ENCODE results near the gene NELFCD.

The NELFCD gene

GRCh38 chr20:59025086-59025485 lies 44.0 kb downstream of the NELFCD start:
- no peak overlapping the region for H3K4me3 ChIP-seq (ENCODE audit: insufficient read depth, low read depth, low read length)
- no peaks in the 10 kb centered on the region for H3K9me3 ChIP-seq (ENCODE audit: control insufficient read depth, low read length)
- no peaks in the 10 kb centered on the region for H3K4me1 ChIP-seq (ENCODE audit: control insufficient read depth, insufficient read depth, low read length)
- no peak overlapping the region for H3K27ac ChIP-seq (ENCODE audit: insufficient read depth, low read depth, low read length, poor library complexity, severe bottlenecking)
- peaks cover 40% of the 10 kb centered on the region for H3K36me3 ChIP-seq (ENCODE audit: control insufficient read depth, insufficient read depth, low read length)
- H3K27me3 ChIP-seq (ENCODE audit: control insufficient read depth, insufficient read depth, low read length, poor library complexity, severe bottlenecking), result no peaks in the 10 kb centered on the region
- WGBS, 2 experiments, result 88 to 92% methylated on average over 2 of the region's 2 CpGs

- no peaks in the 10 kb centered on the region for H3K27me3 ChIP-seq (ENCODE audit: control insufficient read depth, insufficient read depth, low read length, poor library complexity, severe bottlenecking)
- H3K9me3 ChIP-seq (ENCODE audit: control insufficient read depth, low read length), result no peaks in the 10 kb centered on the region
- no peak overlapping the region for H3K4me3 ChIP-seq (ENCODE audit: insufficient read depth, low read depth, low read length)
- WGBS, 2 experiments, result 62 to 67% methylated on average over 4 of the region's 4 CpGs
- peaks cover 42% of the 10 kb centered on the region for H3K36me3 ChIP-seq (ENCODE audit: control insufficient read depth, insufficient read depth, low read length)
- no peaks in the 10 kb centered on the region for H3K4me1 ChIP-seq (ENCODE audit: control insufficient read depth, insufficient read depth, low read length)
- H3K27ac ChIP-seq (ENCODE audit: insufficient read depth, low read depth, low read length, poor library complexity, severe bottlenecking), result no peak overlapping the region
Observed at GRCh38 chr20:59025511-59025910, 44.5 kb downstream of the NELFCD start.

- H3K27ac ChIP-seq (ENCODE audit: insufficient read depth, low read depth, low read length, poor library complexity, severe bottlenecking), result no peak overlapping the region
- no peaks in the 10 kb centered on the region for H3K9me3 ChIP-seq (ENCODE audit: control insufficient read depth, low read length)
- H3K27me3 ChIP-seq (ENCODE audit: control insufficient read depth, insufficient read depth, low read length, poor library complexity, severe bottlenecking), result no peaks in the 10 kb centered on the region
- peaks cover 7% of the 10 kb centered on the region for H3K4me1 ChIP-seq (ENCODE audit: control insufficient read depth, insufficient read depth, low read length)
- H3K36me3 ChIP-seq (ENCODE audit: control insufficient read depth, insufficient read depth, low read length), result peaks cover 42% of the 10 kb centered on the region
- H3K4me3 ChIP-seq (ENCODE audit: insufficient read depth, low read depth, low read length), result no peak overlapping the region
- 80 to 85% methylated on average over 5 of the region's 5 CpGs for WGBS, 2 experiments
Observed at GRCh38 chr20:59026904-59027740, 46.1 kb downstream of the NELFCD start.

- 82 to 84% methylated on average over 8 of the region's 8 CpGs for WGBS, 2 experiments
- H3K4me1 ChIP-seq (ENCODE audit: control insufficient read depth, insufficient read depth, low read length), result peaks cover 7% of the 10 kb centered on the region
- peaks cover 42% of the 10 kb centered on the region for H3K36me3 ChIP-seq (ENCODE audit: control insufficient read depth, insufficient read depth, low read length)
- no peak overlapping the region for H3K4me3 ChIP-seq (ENCODE audit: insufficient read depth, low read depth, low read length)
- H3K9me3 ChIP-seq (ENCODE audit: control insufficient read depth, low read length), result no peaks in the 10 kb centered on the region
- no peak overlapping the region for H3K27ac ChIP-seq (ENCODE audit: insufficient read depth, low read depth, low read length, poor library complexity, severe bottlenecking)
- no peaks in the 10 kb centered on the region for H3K27me3 ChIP-seq (ENCODE audit: control insufficient read depth, insufficient read depth, low read length, poor library complexity, severe bottlenecking)
Observed at GRCh38 chr20:59027741-59028320, 46.8 kb downstream of the NELFCD start.

- Histone ChIP-seq H3K27me3 (ENCODE audit: control insufficient read depth, insufficient read depth, low read length, poor library complexity, severe bottlenecking) (no peaks in the 10 kb centered on the region), H3K4me3 (ENCODE audit: insufficient read depth, low read depth, low read length) (no peak overlapping the region), H3K9me3 (ENCODE audit: control insufficient read depth, low read length) (no peaks in the 10 kb centered on the region), H3K27ac (ENCODE audit: insufficient read depth, low read depth, low read length, poor library complexity, severe bottlenecking) (no peak overlapping the region), H3K4me1 (ENCODE audit: control insufficient read depth, insufficient read depth, low read length) (peaks cover 7% of the 10 kb centered on the region), H3K36me3 (ENCODE audit: control insufficient read depth, insufficient read depth, low read length) (peaks cover 40% of the 10 kb centered on the region)
- 72 to 74% methylated on average over 2 of the region's 2 CpGs for WGBS, 2 experiments
Observed at GRCh38 chr20:59028812-59029211, 47.8 kb downstream of the NELFCD start.

- no peaks in the 10 kb centered on the region for H3K27me3 ChIP-seq (ENCODE audit: control insufficient read depth, insufficient read depth, low read length, poor library complexity, severe bottlenecking)
- H3K4me3 ChIP-seq (ENCODE audit: insufficient read depth, low read depth, low read length), result peak overlapping the region; percentile 98
- H3K36me3 ChIP-seq (ENCODE audit: control insufficient read depth, insufficient read depth, low read length), result peaks cover 25% of the 10 kb centered on the region
- no peaks in the 10 kb centered on the region for H3K9me3 ChIP-seq (ENCODE audit: control insufficient read depth, low read length)
- no peak overlapping the region for H3K27ac ChIP-seq (ENCODE audit: insufficient read depth, low read depth, low read length, poor library complexity, severe bottlenecking)
- H3K4me1 ChIP-seq (ENCODE audit: control insufficient read depth, insufficient read depth, low read length), result peaks cover 7% of the 10 kb centered on the region
- 80 to 82% methylated on average over 7 of the region's 7 CpGs for WGBS, 2 experiments
Observed at GRCh38 chr20:59030911-59031563, 50.0 kb downstream of the NELFCD start.

GRCh38 chr20:59031564-59032022 lies 50.5 kb downstream of the NELFCD start:
- H3K4me3 ChIP-seq (ENCODE audit: insufficient read depth, low read depth, low read length), result peak overlapping the region; percentile 98
- H3K4me1 ChIP-seq (ENCODE audit: control insufficient read depth, insufficient read depth, low read length), result peaks cover 7% of the 10 kb centered on the region
- no peaks in the 10 kb centered on the region for H3K27me3 ChIP-seq (ENCODE audit: control insufficient read depth, insufficient read depth, low read length, poor library complexity, severe bottlenecking)
- no peak overlapping the region for H3K27ac ChIP-seq (ENCODE audit: insufficient read depth, low read depth, low read length, poor library complexity, severe bottlenecking)
- H3K9me3 ChIP-seq (ENCODE audit: control insufficient read depth, low read length), result no peaks in the 10 kb centered on the region
- 25 to 32% methylated on average over 13 of the region's 13 CpGs for WGBS, 2 experiments
- H3K36me3 ChIP-seq (ENCODE audit: control insufficient read depth, insufficient read depth, low read length), result peaks cover 29% of the 10 kb centered on the region

- Histone ChIP-seq H3K36me3 (ENCODE audit: control insufficient read depth, insufficient read depth, low read length) (peaks cover 29% of the 10 kb centered on the region), H3K27ac (ENCODE audit: insufficient read depth, low read depth, low read length, poor library complexity, severe bottlenecking) (peak within 1 kb of the TSS; percentile 79), H3K9me3 (ENCODE audit: control insufficient read depth, low read length) (no peaks in the 10 kb centered on the region), H3K27me3 (ENCODE audit: control insufficient read depth, insufficient read depth, low read length, poor library complexity, severe bottlenecking) (no peaks in the 10 kb centered on the region), H3K4me1 (ENCODE audit: control insufficient read depth, insufficient read depth, low read length) (peaks cover 7% of the 10 kb centered on the region), H3K4me3 (ENCODE audit: insufficient read depth, low read depth, low read length) (peak within 1 kb of the TSS; percentile 98)
- WGBS, 2 experiments, result 0% methylated on average over 86 of the region's 86 CpGs
Observed at GRCh38 chr20:59032023-59032712, 51.1 kb downstream of the NELFCD start, which contains the start of gene ATP5F1E. Gene ATP5F1E (minus strand): TSS chr20:59032335. CDS start chr20:59032251, 84 bp downstream.

GRCh38 chr20:59032713-59033059 lies 51.6 kb downstream of the NELFCD start:
- Histone ChIP-seq H3K9me3 (ENCODE audit: control insufficient read depth, low read length) (no peaks in the 10 kb centered on the region), H3K4me1 (ENCODE audit: control insufficient read depth, insufficient read depth, low read length) (peaks cover 7% of the 10 kb centered on the region)
- 5 to 9% methylated on average over 13 of the region's 13 CpGs for WGBS, 2 experiments

More at GRCh38 chr20:59032713-59033059, 51.6 kb downstream of the NELFCD start:
- Histone ChIP-seq H3K4me3 (ENCODE audit: insufficient read depth, low read depth, low read length) (peak overlapping the region; percentile 98), H3K36me3 (ENCODE audit: control insufficient read depth, insufficient read depth, low read length) (peaks cover 33% of the 10 kb centered on the region), H3K27ac (ENCODE audit: insufficient read depth, low read depth, low read length, poor library complexity, severe bottlenecking) (peak overlapping the region; percentile 79), H3K27me3 (ENCODE audit: control insufficient read depth, insufficient read depth, low read length, poor library complexity, severe bottlenecking) (no peaks in the 10 kb centered on the region)
